Prostate gland (tissue), 2 donors: Measurements from ENCODE around the gene PPFIA2. TPM values are rescaled to one million over a fixed set of nuclear protein-coding genes. Genes with fewer than 3 reads are reported as not detected.

Source experiments
- DNase-seq: peaks from one replicate; pipeline ENCODE4 v3.0.0-alpha.2; 2019; ENCODE audit warnings: low spot score
- H3K27ac ChIP-seq, 2 donors: fragments of 200-600 bp; sonication (generic); 2 replicates each; pipeline ENCODE4 v1.5.1; 2017 to 2019
- H3K27me3 ChIP-seq: fragments of 200-600 bp; sonication (generic); replicated peaks from 2 replicates; pipeline ENCODE4 v1.5.1; 2019; ENCODE audit not compliant: insufficient read depth
- H3K36me3 ChIP-seq, 2 donors: fragments of 200-600 bp; sonication (generic); 1 replicate in 1 of 2; 2 replicates in 1 of 2; pipeline versions ENCODE4 v1.5.1 to v1.8.1; 2017 to 2019
- H3K4me1 ChIP-seq: fragments of 200-600 bp; sonication (generic); replicated peaks from 2 replicates; pipeline ENCODE4 v1.5.1; 2019
- H3K4me3 ChIP-seq, 2 donors: fragments of 200-600 bp; sonication (generic); 2 replicates each; pipeline ENCODE4 v1.5.1; 2017 to 2019
- H3K9me3 ChIP-seq: fragments of 200-600 bp; sonication (generic); 2 replicates; pipeline ENCODE4 v1.5.1; 2017
- POLR2A ChIP-seq: fragments of 450-650 bp; IDR thresholded peaks from one replicate; pipeline ENCODE4 v1.6.1; 2016; ENCODE audit warnings: antibody characterized with exemption, mild to moderate bottlenecking
- POLR2AphosphoS5 ChIP-seq: sonication (generic); formaldehyde crosslinking; IDR thresholded peaks from one replicate; pipeline ENCODE4 v1.6.1; 2017; ENCODE audit warnings: antibody characterized with exemption
- WGBS: methylation state at CpG from one replicate; pipeline ENCODE4 v1.1.5; 2018; 5-methylcytosine and 5-hydroxymethylcytosine counted together
- intact Hi-C: fragments of 100-400 bp; cut with DNase I; formaldehyde crosslinking; loops from one replicate; pipeline ENCODE4 v1.14.2; 2022
- total RNA-seq, 2 donors: library from RNA; depleted of rRNA; stranded (reverse); fragments of >200 nt; gene quantifications; one replicate each; pipeline ENCODE4 v1.1.0, GENCODE V29; 2016
- TF ChIP-seq, protein P1 (sequence below), 4 experiments: fragments of 200-600 bp in 2 of 4; fragments of 450-650 bp in 2 of 4; sonication (generic) in 2 of 4; IDR thresholded peaks; 1 replicate in 3 of 4; 2 replicates in 1 of 4; pipeline ENCODE4 v1.5.1; 2016 to 2019; ENCODE audit warnings: antibody characterized with exemption in 4 of 4, mild to moderate bottlenecking in 2 of 4, moderate library complexity in 2 of 4

PPFIA2 gene
- total RNA-seq, 2 donors from 2014 or later: 7.3 to 22.9 TPM

- TF ChIP-seq, protein P1, sequence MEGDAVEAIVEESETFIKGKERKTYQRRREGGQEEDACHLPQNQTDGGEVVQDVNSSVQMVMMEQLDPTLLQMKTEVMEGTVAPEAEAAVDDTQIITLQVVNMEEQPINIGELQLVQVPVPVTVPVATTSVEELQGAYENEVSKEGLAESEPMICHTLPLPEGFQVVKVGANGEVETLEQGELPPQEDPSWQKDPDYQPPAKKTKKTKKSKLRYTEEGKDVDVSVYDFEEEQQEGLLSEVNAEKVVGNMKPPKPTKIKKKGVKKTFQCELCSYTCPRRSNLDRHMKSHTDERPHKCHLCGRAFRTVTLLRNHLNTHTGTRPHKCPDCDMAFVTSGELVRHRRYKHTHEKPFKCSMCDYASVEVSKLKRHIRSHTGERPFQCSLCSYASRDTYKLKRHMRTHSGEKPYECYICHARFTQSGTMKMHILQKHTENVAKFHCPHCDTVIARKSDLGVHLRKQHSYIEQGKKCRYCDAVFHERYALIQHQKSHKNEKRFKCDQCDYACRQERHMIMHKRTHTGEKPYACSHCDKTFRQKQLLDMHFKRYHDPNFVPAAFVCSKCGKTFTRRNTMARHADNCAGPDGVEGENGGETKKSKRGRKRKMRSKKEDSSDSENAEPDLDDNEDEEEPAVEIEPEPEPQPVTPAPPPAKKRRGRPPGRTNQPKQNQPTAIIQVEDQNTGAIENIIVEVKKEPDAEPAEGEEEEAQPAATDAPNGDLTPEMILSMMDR (IDR thresholded peaks at IDR 0.05): no peak
- TF ChIP-seq POLR2A (no peak), POLR2AphosphoS5 (no peak)
Measured at GRCh38 chr12:81332054-81332453, 427.1 kb downstream of the PPFIA2 start.

GRCh38 chr12:81330480-81330879 is 428.7 kb downstream of the PPFIA2 start:
- TF ChIP-seq POLR2A: no peak
- TF ChIP-seq, protein P1 (IDR thresholded peaks at IDR 0.05): no peak
- no peak for TF ChIP-seq POLR2AphosphoS5
- Histone ChIP-seq H3K36me3 (no peaks in the 10 kb centered on the region), H3K4me1 (no peaks in the 10 kb centered on the region), H3K27me3 (no peaks in the 10 kb centered on the region), H3K4me3 (no peak overlapping the region), H3K9me3 (no peaks in the 10 kb centered on the region), H3K27ac (no peak overlapping the region)
- intact Hi-C loops: no loop called here
- DNase-seq: no peak
- WGBS: 94% methylated on average over 1 of the region's 1 CpG

More at GRCh38 chr12:81332054-81332453, 427.1 kb downstream of the PPFIA2 start:
- no peaks in the 10 kb centered on the region for H3K36me3 ChIP-seq
- H3K4me1 ChIP-seq: no peaks in the 10 kb centered on the region
- H3K27ac ChIP-seq: no peak overlapping the region
- H3K9me3 ChIP-seq: no peaks in the 10 kb centered on the region
- WGBS: 65% methylated on average over 4 of the region's 4 CpGs
- intact Hi-C loops: no loop called here
- H3K27me3 ChIP-seq: no peaks in the 10 kb centered on the region
- DNase-seq: no peak
- H3K4me3 ChIP-seq: no peak overlapping the region

DNA sequence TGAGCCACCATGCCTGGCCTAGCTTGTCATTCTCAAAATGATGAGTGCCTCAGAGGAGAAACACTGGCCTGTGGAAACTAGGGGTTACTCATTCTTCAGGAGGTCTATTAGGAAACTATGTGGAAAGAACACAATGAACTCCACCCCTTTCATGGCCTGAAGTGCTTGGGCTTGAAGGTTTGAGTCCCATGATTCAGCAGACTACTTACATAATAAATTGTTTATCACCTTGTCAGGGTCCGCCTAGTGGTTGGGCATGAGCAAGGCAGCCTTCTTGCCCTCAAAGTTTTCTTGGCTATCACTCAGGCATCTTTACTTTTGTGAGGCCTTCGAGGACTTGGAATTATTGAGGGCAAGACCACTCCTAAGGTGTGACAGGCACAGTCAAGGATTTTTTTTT is 430.1 kb downstream of the PPFIA2 start:
- no peak for DNase-seq
- WGBS: 84% methylated on average over 2 of the region's 2 CpGs
- no peak overlapping the region for H3K27ac ChIP-seq
- no peaks in the 10 kb centered on the region for H3K4me1 ChIP-seq
- intact Hi-C loops: no loop called here
- no peaks in the 10 kb centered on the region for H3K27me3 ChIP-seq
- H3K9me3 ChIP-seq: no peaks in the 10 kb centered on the region
- TF ChIP-seq, protein P1 (IDR thresholded peaks at IDR 0.05): no peak
- no peak for TF ChIP-seq POLR2A
- H3K4me3 ChIP-seq: no peak overlapping the region
- no peaks in the 10 kb centered on the region for H3K36me3 ChIP-seq

DNA sequence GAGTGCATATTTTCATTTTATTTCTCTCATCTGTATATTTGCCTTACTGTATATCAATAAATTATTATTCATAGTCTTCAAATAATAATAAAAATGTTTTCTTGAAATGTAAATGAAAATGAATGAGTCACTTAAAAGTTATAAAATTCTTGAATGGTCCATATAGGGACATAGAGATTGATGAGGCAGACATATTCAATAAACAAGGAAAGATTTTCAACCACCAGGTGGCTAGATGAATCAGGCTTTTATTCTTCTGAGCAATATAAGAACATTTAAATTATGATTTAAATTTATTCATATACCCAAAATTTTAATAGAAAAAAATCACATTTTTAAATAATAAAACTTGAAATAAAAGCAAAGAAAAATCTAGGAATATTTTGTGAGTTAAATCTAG is 431.7 kb downstream of the PPFIA2 start:
- intact Hi-C loops: no loop called here
- no peak overlapping the region for H3K4me3 ChIP-seq
- H3K27me3 ChIP-seq: no peaks in the 10 kb centered on the region
- TF ChIP-seq, protein P1 (IDR thresholded peaks at IDR 0.05): no peak
- TF ChIP-seq POLR2AphosphoS5: no peak
- no peak for TF ChIP-seq POLR2A
- H3K9me3 ChIP-seq: no peaks in the 10 kb centered on the region
- H3K4me1 ChIP-seq: no peaks in the 10 kb centered on the region
- no peaks in the 10 kb centered on the region for H3K36me3 ChIP-seq
- H3K27ac ChIP-seq: no peak overlapping the region
- DNase-seq: no peak

DNA sequence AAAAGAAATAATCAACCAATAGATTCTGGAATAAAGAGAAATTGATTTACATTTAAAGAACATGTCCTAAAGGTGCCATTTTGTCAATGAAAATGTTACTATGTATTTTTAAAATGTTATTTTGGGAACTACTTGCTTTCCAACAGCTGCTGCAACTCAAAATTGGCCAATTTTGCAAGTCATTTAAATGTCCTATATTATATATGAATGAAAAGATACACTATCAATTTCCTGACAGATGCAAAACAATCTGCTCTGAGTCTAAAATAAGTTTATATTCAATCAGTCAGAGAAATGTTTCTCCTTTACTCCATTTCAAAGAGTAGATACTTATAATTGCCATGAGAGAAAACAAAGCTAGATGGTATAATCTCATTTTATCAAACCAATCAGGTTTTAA is 434.1 kb downstream of the PPFIA2 start:
- TF ChIP-seq, protein P1 (IDR thresholded peaks at IDR 0.05): no peak
- no peak for TF ChIP-seq POLR2AphosphoS5
- no peak for TF ChIP-seq POLR2A
- intact Hi-C loops: no loop called here
- DNase-seq: no peak
- no peaks in the 10 kb centered on the region for H3K4me1 ChIP-seq
- no peak overlapping the region for H3K4me3 ChIP-seq
- no peak overlapping the region for H3K27ac ChIP-seq
- H3K27me3 ChIP-seq: no peaks in the 10 kb centered on the region
- no peaks in the 10 kb centered on the region for H3K36me3 ChIP-seq
- H3K9me3 ChIP-seq: no peaks in the 10 kb centered on the region
